Glutamatergic neuron (in vitro differentiated cells): ENCODE results near the gene NADSYN1. TPM values are rescaled to one million over a fixed set of nuclear protein-coding genes. Genes with fewer than 3 reads are reported as not detected.
A peak's percentile ranks its signal among the peaks of the same experiment; 100 is the strongest.

Source experiments
- DNase-seq: peaks from one replicate; pipeline ENCODE4 v3.0.0; 2022
- H3K27ac Mint-ChIP-seq: one replicate; pipeline ENCODE4 v1.8.0; 2020; ENCODE audit warnings: mild to moderate bottlenecking, mixed read lengths, inconsistent platforms; ENCODE audit not compliant: unreplicated experiment
- H3K27me3 Mint-ChIP-seq: one replicate; pipeline ENCODE4 v1.8.0; 2020; ENCODE audit warnings: mild to moderate bottlenecking, moderate library complexity, mixed read lengths, inconsistent platforms; ENCODE audit not compliant: unreplicated experiment
- H3K36me3 Mint-ChIP-seq: one replicate; pipeline ENCODE4 v1.8.0; 2020; ENCODE audit warnings: mild to moderate bottlenecking, mixed read lengths, inconsistent platforms; ENCODE audit not compliant: unreplicated experiment
- H3K4me1 Mint-ChIP-seq: one replicate; pipeline ENCODE4 v1.8.0; 2020; ENCODE audit warnings: mild to moderate bottlenecking, low read depth, mixed read lengths, inconsistent platforms; ENCODE audit not compliant: unreplicated experiment
- H3K4me3 Mint-ChIP-seq: one replicate; pipeline ENCODE4 v1.8.0; 2020; ENCODE audit warnings: mild to moderate bottlenecking, mixed read lengths, inconsistent platforms; ENCODE audit not compliant: unreplicated experiment
- H3K9me3 Mint-ChIP-seq: one replicate; pipeline ENCODE4 v1.8.0; 2020; ENCODE audit warnings: mild to moderate bottlenecking, moderate library complexity, mixed read lengths, inconsistent platforms; ENCODE audit not compliant: unreplicated experiment
- CTCF ChIP-seq: fragments of 200-600 bp; sonication (generic); IDR thresholded peaks from one replicate; pipeline ENCODE4 v1.5.0; 2021; ENCODE audit not compliant: partially characterized antibody, unreplicated experiment
- total RNA-seq: library from RNA; stranded (reverse); fragmentation: NEBNext Ultra II Directional; extraction: Animal tissue kit (Norgen Biotek cat#: 25700); gene quantifications from one replicate; pipeline ENCODE4 v1.2.1, GENCODE V29; 2021; ENCODE audit not compliant: unreplicated experiment

Gene NADSYN1
- total RNA-seq, 1 donor from 2014 or later, result 78.2 TPM

GRCh38 chr11:71447791-71448256 is 5.2 kb upstream of the NADSYN1 start:
- no peak for TF ChIP-seq CTCF
- peaks cover 15% of the 10 kb centered on the region for H3K27me3 Mint-ChIP-seq
- H3K4me1 Mint-ChIP-seq, result peaks cover 33% of the 10 kb centered on the region
- peak overlapping the region; percentile 91 for H3K4me3 Mint-ChIP-seq
- H3K27ac Mint-ChIP-seq, result peak overlapping the region; percentile 60
- H3K9me3 Mint-ChIP-seq, result peaks cover 15% of the 10 kb centered on the region
- DNase-seq, result peak; percentile 73
- peaks cover 18% of the 10 kb centered on the region for H3K36me3 Mint-ChIP-seq

- Mint-ChIP-seq H3K4me3 (peak within 1 kb of the TSS; percentile 97), H3K9me3 (peaks cover 16% of the 10 kb centered on the region), H3K36me3 (peaks cover 18% of the 10 kb centered on the region), H3K4me1 (peaks cover 34% of the 10 kb centered on the region), H3K27ac (peak within 1 kb of the TSS; percentile 76), H3K27me3 (peaks cover 15% of the 10 kb centered on the region)
- DNase-seq, result peak; percentile 99
- TF ChIP-seq CTCF, result no peak
Observed at GRCh38 chr11:71448257-71449171, 4.5 kb upstream of the NADSYN1 start, which contains the start of gene DHCR7. TSS of gene DHCR7 (minus strand) at chr11:71448393. CDS start at chr11:71444952, 3,441 bp downstream.

- H3K36me3 Mint-ChIP-seq, result peaks cover 18% of the 10 kb centered on the region
- TF ChIP-seq CTCF, result no peak
Observed at GRCh38 chr11:71449596-71449995, 3.4 kb upstream of the NADSYN1 start.

GRCh38 chr11:71450507-71450906 is 2.5 kb upstream of the NADSYN1 start:
- peak overlapping the region; percentile 97 for H3K4me3 Mint-ChIP-seq
- peaks cover 35% of the 10 kb centered on the region for H3K4me1 Mint-ChIP-seq
- peaks cover 17% of the 10 kb centered on the region for H3K9me3 Mint-ChIP-seq
- DNase-seq, result no peak
- no peak overlapping the region for H3K27ac Mint-ChIP-seq
- H3K36me3 Mint-ChIP-seq, result peaks cover 10% of the 10 kb centered on the region
- H3K27me3 Mint-ChIP-seq, result peaks cover 15% of the 10 kb centered on the region
- no peak for TF ChIP-seq CTCF

More at GRCh38 chr11:71449596-71449995, 3.4 kb upstream of the NADSYN1 start:
- Mint-ChIP-seq H3K9me3 (peaks cover 17% of the 10 kb centered on the region), H3K27ac (peak overlapping the region; percentile 76), H3K4me3 (peak overlapping the region; percentile 97), H3K27me3 (peaks cover 15% of the 10 kb centered on the region), H3K4me1 (peaks cover 35% of the 10 kb centered on the region)
- DNase-seq, result no peak

- peaks cover 13% of the 10 kb centered on the region for H3K27me3 Mint-ChIP-seq
- peaks cover 6% of the 10 kb centered on the region for H3K36me3 Mint-ChIP-seq
- peak overlapping the region; percentile 53 for H3K27ac Mint-ChIP-seq
- peaks cover 35% of the 10 kb centered on the region for H3K4me1 Mint-ChIP-seq
- no peak for TF ChIP-seq CTCF
- peaks cover 14% of the 10 kb centered on the region for H3K9me3 Mint-ChIP-seq
- DNase-seq, result no peak
- peak overlapping the region; percentile 53 for H3K4me3 Mint-ChIP-seq
Observed at GRCh38 chr11:71450939-71451338, 2.1 kb upstream of the NADSYN1 start.
